ENCODE measurements around the gene CLCN6.

The CLCN6 gene

GRCh38 chr1:11825131-11825530 is 19.1 kb downstream of the CLCN6 start:
- no peak for DNase-seq (ENCODE audit: low read depth, low spot score)

GRCh38 chr1:11826946-11827345 is 21.0 kb downstream of the CLCN6 start:
- DNase-seq (ENCODE audit: low read depth, low spot score): no peak

GRCh38 chr1:11828511-11828910 is 22.5 kb downstream of the CLCN6 start:
- DNase-seq (ENCODE audit: low read depth, low spot score): no peak

- no peak for DNase-seq (ENCODE audit: low read depth, low spot score)
Measured at GRCh38 chr1:11831945-11832725, 26.1 kb downstream of the CLCN6 start.

GRCh38 chr1:11833497-11833896 is 27.5 kb downstream of the CLCN6 start:
- DNase-seq (ENCODE audit: low read depth, low spot score): no peak

GRCh38 chr1:11833900-11834299 is 27.9 kb downstream of the CLCN6 start:
- DNase-seq (ENCODE audit: low read depth, low spot score): no peak

- no peak for DNase-seq (ENCODE audit: low read depth, low spot score)
Measured at GRCh38 chr1:11835441-11836225, 29.6 kb downstream of the CLCN6 start.

GRCh38 chr1:11836955-11837766 is 31.2 kb downstream of the CLCN6 start:
- DNase-seq (ENCODE audit: low read depth, low spot score): no peak

- DNase-seq (ENCODE audit: low read depth, low spot score): no peak
Measured at GRCh38 chr1:11837767-11838348, 31.9 kb downstream of the CLCN6 start.

GRCh38 chr1:11838349-11839272 is 32.6 kb downstream of the CLCN6 start:
- DNase-seq (ENCODE audit: low read depth, low spot score): peak; percentile 18

- DNase-seq (ENCODE audit: low read depth, low spot score): no peak
Measured at GRCh38 chr1:11839727-11840705, 34.0 kb downstream of the CLCN6 start.

- no peak for DNase-seq (ENCODE audit: low read depth, low spot score)
Measured at GRCh38 chr1:11841245-11842153, 35.5 kb downstream of the CLCN6 start.

GRCh38 chr1:11842154-11843041 is 36.4 kb downstream of the CLCN6 start:
- no peak for DNase-seq (ENCODE audit: low read depth, low spot score)

GRCh38 chr1:11845641-11846335 is 39.8 kb downstream of the CLCN6 start:
- no peak for DNase-seq (ENCODE audit: low read depth, low spot score)

GRCh38 chr1:11847667-11848372 is 41.8 kb downstream of the CLCN6 start, which contains the start of gene NPPA:
Gene NPPA, minus strand, starts transcription at chr1:11847783. Its CDS starts 99 bp downstream, at chr1:11847684.
- DNase-seq (ENCODE audit: low read depth, low spot score): no peak

- DNase-seq (ENCODE audit: low read depth, low spot score): no peak
Measured at GRCh38 chr1:11848373-11848700, 42.3 kb downstream of the CLCN6 start.
